Measurements from ENCODE around the gene SREBF1. TPM values are rescaled to one million over a fixed set of nuclear protein-coding genes. Genes with fewer than 3 reads are reported as not detected.

Gene SREBF1
- total and polyA plus RNA-seq, 2 of the 8 experiments (the other 6 are each of a cell fraction or from before 2014, with no cell fraction given), result 28.6 to 70.8 TPM

DNA sequence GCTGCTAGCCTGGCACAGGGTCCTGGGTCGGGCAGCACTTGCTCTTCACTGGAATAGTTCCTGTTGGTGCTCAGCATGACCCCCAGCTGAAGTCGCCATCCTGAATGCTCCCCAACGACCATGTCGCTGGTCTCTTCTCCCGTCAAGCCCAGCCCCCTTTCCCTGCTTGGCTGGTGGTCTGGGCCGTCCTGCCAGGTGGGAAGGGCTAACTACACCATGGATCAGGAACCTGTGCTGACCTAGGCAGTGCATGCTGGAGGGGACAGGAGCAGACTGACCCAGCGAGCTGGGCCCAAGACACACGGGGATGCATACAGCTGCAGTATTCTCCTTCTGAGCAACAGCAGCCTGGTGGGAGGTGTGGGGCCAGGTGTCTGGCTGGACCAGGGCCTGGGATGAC is 9.2 kb upstream of the SREBF1 start:
- H3K27me3 ChIP-seq (replicated peaks in 1 of 4; ENCODE audit: control insufficient read depth in 3 of 4, extremely low read depth in 1 of 4, insufficient read depth in 3 of 4, low read length in 3 of 4), result no peaks in the 10 kb centered on the region; a peak in 1 of 7 replicates
- H3K14ac ChIP-seq (ENCODE audit: insufficient read length), result no peak overlapping the region
- peak overlapping the region; percentile 81; the same call in 1 of the 2 replicates for H2BK12ac ChIP-seq (ENCODE audit: low read depth, low read length)
- no peak overlapping the region; the same call in 1 of the 2 replicates for H2BK20ac ChIP-seq (ENCODE audit: low read length)
- H3K4me2 ChIP-seq (ENCODE audit: insufficient read depth in 1 of 2, low read depth in 2 of 2, low read length in 2 of 2), result no peak overlapping the region
- H3K79me2 ChIP-seq (ENCODE audit: control insufficient read depth in 1 of 2, insufficient read depth in 2 of 2, low read length in 2 of 2), result no peaks in the 10 kb centered on the region
- peak overlapping the region; percentile 71 for H4K91ac ChIP-seq (replicated peaks; ENCODE audit: insufficient read length, low read length)
- H3K18ac ChIP-seq (ENCODE audit: extremely low read depth, low read length), result no peak overlapping the region
- no peak overlapping the region for H2BK120ac ChIP-seq (replicated peaks; ENCODE audit: low read depth, low read length)
- H3K4me3 ChIP-seq (ENCODE audit: extremely low read depth in 1 of 4, insufficient read depth in 2 of 4, low read depth in 3 of 4, low read length in 4 of 4), result no peak overlapping the region; a peak in 1 of 8 replicates
- ChIA-PET CTCF (ENCODE audit: partially characterized antibody) (interaction anchor here (0.8 to 5.9 kb wide), 14 partner anchors 8 to 73 kb away, joined by 3 to 44 read pairs (median 4); no protein-coding TSS in a partner anchor), POLR2A (ENCODE audit: partially characterized antibody) (interaction anchor here (0.6 to 7.6 kb wide), 9 partner anchors 10 to 71 kb away, joined by 3 to 44 read pairs (median 3); partner anchors contain the start of gene SREBF1)
- DNase-seq (ENCODE audit: low read depth in 1 of 2, low spot score in 2 of 2), result no peak
- peak overlapping the region; percentile 62 for H4K8ac ChIP-seq (ENCODE audit: extremely low read depth, insufficient read depth, low read length)
- H4K5ac ChIP-seq (ENCODE audit: insufficient read length, low read depth, low read length), result no peak overlapping the region
- no peaks in the 10 kb centered on the region for H3K79me1 ChIP-seq (ENCODE audit: low read depth, low read length)
- no peak overlapping the region for H3K4ac ChIP-seq (replicated peaks; ENCODE audit: insufficient read length, low read depth, low read length)
- H3K9me3 ChIP-seq (ENCODE audit: insufficient read depth in 2 of 2, low read depth in 1 of 2, low read length in 1 of 2), result no peaks in the 10 kb centered on the region
- no peaks in the 10 kb centered on the region for H3K23me2 ChIP-seq (ENCODE audit: low read depth, low read length)
- H2BK15ac ChIP-seq (ENCODE audit: low read length), result peak overlapping the region; percentile 55; the same call in 1 of the 2 replicates
- 0 out of 2 replicates have a peak overlapping the region, but pooled peaks have one; percentile 75 for H2BK5ac ChIP-seq (ENCODE audit: low read depth, low read length)
- no peak overlapping the region for H3K9ac ChIP-seq (replicated peaks in 1 of 4; ENCODE audit: extremely low read depth in 1 of 4, low read depth in 3 of 4, low read length in 3 of 4)
- no peak overlapping the region for H2AFZ ChIP-seq (ENCODE audit: low read length)
- WGBS, 2 experiments (ENCODE audit: extremely low coverage in 1 of 2, insufficient coverage in 1 of 2, insufficient read length in 1 of 2, insufficient replicate concordance in 2 of 2, low coverage in 1 of 2, low lambda C conversion rate in 2 of 2, missing lambda C conversion rate in 1 of 2), result 73% methylated on average over 8 of the region's 8 CpGs; no CpG with 5 or more reads in 1 of the 2 experiments
- peaks cover 0 to 1% of the 10 kb centered on the region in 2 experiments for H4K20me1 ChIP-seq (replicated peaks in 1 of 2; ENCODE audit: control insufficient read depth in 1 of 2, insufficient read depth in 2 of 2, low read length in 2 of 2)
- H3K23ac ChIP-seq (ENCODE audit: insufficient read length), result no peak overlapping the region
- no peak overlapping the region for H3K27ac ChIP-seq (ENCODE audit: low read depth, low read length)
- no peak for FAIRE-seq
- H3K4me1 ChIP-seq (replicated peaks in 1 of 4; ENCODE audit: control insufficient read depth in 3 of 4, insufficient read depth in 4 of 4, low read length in 3 of 4), result peaks cover 2 to 33% (median 20%) of the 10 kb centered on the region in 4 experiments
- H3K56ac ChIP-seq (replicated peaks; ENCODE audit: insufficient read length, low read depth, low read length), result no peak overlapping the region
- no peaks in the 10 kb centered on the region for H3K36me3 ChIP-seq (ENCODE audit: control insufficient read depth in 2 of 4, insufficient read depth in 4 of 4, low read length in 3 of 4)
- H2AK5ac ChIP-seq (ENCODE audit: low read depth, low read length), result peak overlapping the region; percentile 59; the same call in 1 of the 2 replicates
- TF ChIP-seq KDM1A (IDR thresholded peaks at IDR 0.05; ENCODE audit: borderline replicate concordance, low read length) (no peak), SIN3A (conservative IDR thresholded peaks at IDR 0.05 in 1 of 2, IDR thresholded peaks at IDR 0.05 in 1 of 2; ENCODE audit: low read depth in 1 of 2, low read length in 2 of 2) (no peak), POU5F1 (IDR thresholded peaks at IDR 0.05; ENCODE audit: low read depth, low read length) (no peak), MAFK (IDR thresholded peaks at IDR 0.05; ENCODE audit: low read depth, low read length) (no peak), SAP30 (IDR thresholded peaks at IDR 0.05; ENCODE audit: insufficient read depth, insufficient replicate concordance, low read length) (no peak), TBP (IDR thresholded peaks at IDR 0.05; ENCODE audit: low read depth, low read length) (no peak), SIX5 (IDR thresholded peaks at IDR 0.05; ENCODE audit: low read depth, low read length) (no peak), EGR1 (IDR thresholded peaks at IDR 0.05; ENCODE audit: borderline replicate concordance, low read depth, low read length) (no peak), RBBP5 (IDR thresholded peaks at IDR 0.05; ENCODE audit: borderline replicate concordance, low read depth, low read length) (no peak), RXRA (IDR thresholded peaks at IDR 0.05; ENCODE audit: insufficient read depth, low read depth, low read length) (no peak), CHD1 (IDR thresholded peaks at IDR 0.05; ENCODE audit: low read depth, low read length) (no peak), CBX5 (IDR thresholded peaks at IDR 0.05; ENCODE audit: low read depth, low read length) (no peak)
- TF ChIP-seq, protein P1, sequence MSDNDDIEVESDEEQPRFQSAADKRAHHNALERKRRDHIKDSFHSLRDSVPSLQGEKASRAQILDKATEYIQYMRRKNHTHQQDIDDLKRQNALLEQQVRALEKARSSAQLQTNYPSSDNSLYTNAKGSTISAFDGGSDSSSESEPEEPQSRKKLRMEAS (IDR thresholded peaks at IDR 0.05), result no peak
